Activated CD4-positive, alpha-beta T cell treated with anti-CD3 and anti-CD28 coated beads, Interleukin-2, amount 50 U/mL, for 24 hours (primary cell): ENCODE results near the gene BNC2.

Experiments
- DNase-seq, 2 donors: peaks; one replicate each; pipeline ENCODE4 v3.0.0-alpha.2; 2020; ENCODE audit warnings: low read depth in 1 of 2, low spot score in 1 of 2

BNC2 gene

GRCh38 chr9:16767366-16767765 lies 103.1 kb downstream of the BNC2 start:
- no peak for DNase-seq

GRCh38 chr9:16763946-16764345 lies 106.5 kb downstream of the BNC2 start:
- no peak for DNase-seq

GRCh38 chr9:16755467-16756160 lies 114.9 kb downstream of the BNC2 start:
- no peak for DNase-seq

- DNase-seq = no peak
Measured at GRCh38 chr9:16754662-16755061, 115.8 kb downstream of the BNC2 start.

GRCh38 chr9:16753256-16753655 lies 117.2 kb downstream of the BNC2 start:
- no peak for DNase-seq

GRCh38 chr9:16752601-16753000 lies 117.9 kb downstream of the BNC2 start:
- no peak for DNase-seq

GRCh38 chr9:16750553-16750952 lies 119.9 kb downstream of the BNC2 start:
- no peak for DNase-seq

GRCh38 chr9:16745359-16745758 lies 125.1 kb downstream of the BNC2 start:
- no peak for DNase-seq

GRCh38 chr9:16744394-16744793 lies 126.1 kb downstream of the BNC2 start:
- DNase-seq = no peak

GRCh38 chr9:16743375-16743774 lies 127.1 kb downstream of the BNC2 start:
- no peak for DNase-seq

GRCh38 chr9:16735001-16735400 lies 135.5 kb downstream of the BNC2 start:
- no peak for DNase-seq

GRCh38 chr9:16732546-16732945 lies 137.9 kb downstream of the BNC2 start:
- no peak for DNase-seq

GRCh38 chr9:16730162-16730561 lies 140.3 kb downstream of the BNC2 start:
- no peak for DNase-seq

GRCh38 chr9:16729651-16730050 lies 140.8 kb downstream of the BNC2 start:
- no peak for DNase-seq

GRCh38 chr9:16728137-16728508 lies 142.3 kb downstream of the BNC2 start:
- no peak for DNase-seq

GRCh38 chr9:16727452-16728136 lies 142.9 kb downstream of the BNC2 start:
- DNase-seq = no peak

- DNase-seq = no peak
Measured at GRCh38 chr9:16726718-16727451, 143.6 kb downstream of the BNC2 start.

- no peak for DNase-seq
Measured at GRCh38 chr9:16726029-16726428, 144.4 kb downstream of the BNC2 start.

- DNase-seq = no peak
Measured at GRCh38 chr9:16725066-16725465, 145.4 kb downstream of the BNC2 start.

GRCh38 chr9:16721972-16722371 lies 148.5 kb downstream of the BNC2 start:
- no peak for DNase-seq

- DNase-seq = no peak
Measured at GRCh38 chr9:16720386-16720785, 150.1 kb downstream of the BNC2 start.

GRCh38 chr9:16719921-16720320 lies 150.5 kb downstream of the BNC2 start:
- DNase-seq = no peak
